HG02623 (cell line): Measurements from ENCODE around the gene PTPRZ1.

Experiments used
- ATAC-seq: cut with Tn5 transposase; IDR thresholded peaks from one replicate; pipeline ENCODE4 v1.9.1; 2021; ENCODE audit warnings: moderate library complexity; ENCODE audit not compliant: unreplicated experiment

The PTPRZ1 gene

DNA sequence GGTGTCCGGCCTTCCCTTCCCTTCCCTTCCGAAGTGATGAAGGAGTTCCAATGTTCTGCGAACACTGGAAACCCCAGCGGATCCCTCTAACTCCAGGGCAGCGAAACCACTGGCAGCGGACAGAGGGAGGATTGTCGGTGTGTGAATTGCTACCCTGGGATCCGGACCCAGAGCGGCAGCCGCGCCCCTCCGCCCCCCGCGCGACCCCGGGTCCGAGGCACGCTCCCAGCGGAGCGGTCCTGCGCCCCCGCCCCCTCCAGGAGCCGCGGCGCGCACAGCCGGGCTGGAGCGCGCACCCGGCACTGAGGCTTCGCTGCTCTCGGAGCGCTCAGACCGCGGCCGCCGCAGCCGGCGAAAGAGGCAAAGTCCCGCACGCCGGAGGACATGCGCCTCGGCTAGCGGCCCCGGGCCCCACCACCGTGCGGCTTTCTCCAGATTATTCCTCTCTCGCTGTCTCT is at the start of gene PTPRZ1:
Gene PTPRZ1 (plus strand): TSS at position 331 of the 458 bp plus-strand sequence. CDS start 339 bp downstream, outside the sequence.
- no peak for ATAC-seq

DNA sequence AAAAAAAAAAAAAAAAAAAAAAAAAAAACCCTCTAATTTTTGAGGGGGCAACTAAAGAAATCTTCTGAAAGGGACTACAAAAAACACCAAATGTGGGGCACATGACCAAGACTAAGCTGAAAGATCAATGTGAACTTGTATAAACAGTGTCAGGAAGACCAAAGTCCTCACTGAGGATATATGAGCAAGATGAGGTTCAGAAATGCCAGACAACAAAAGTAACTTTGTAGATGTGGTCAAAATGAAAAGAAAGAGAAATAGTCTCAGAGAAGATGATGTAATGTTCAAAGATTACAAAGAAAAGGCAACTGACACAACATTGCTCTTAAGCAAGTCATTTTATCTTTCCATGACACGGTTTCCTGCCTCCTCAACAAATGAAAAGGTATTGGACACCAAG is 48.7 kb upstream of the PTPRZ1 start:
- no peak for ATAC-seq

DNA sequence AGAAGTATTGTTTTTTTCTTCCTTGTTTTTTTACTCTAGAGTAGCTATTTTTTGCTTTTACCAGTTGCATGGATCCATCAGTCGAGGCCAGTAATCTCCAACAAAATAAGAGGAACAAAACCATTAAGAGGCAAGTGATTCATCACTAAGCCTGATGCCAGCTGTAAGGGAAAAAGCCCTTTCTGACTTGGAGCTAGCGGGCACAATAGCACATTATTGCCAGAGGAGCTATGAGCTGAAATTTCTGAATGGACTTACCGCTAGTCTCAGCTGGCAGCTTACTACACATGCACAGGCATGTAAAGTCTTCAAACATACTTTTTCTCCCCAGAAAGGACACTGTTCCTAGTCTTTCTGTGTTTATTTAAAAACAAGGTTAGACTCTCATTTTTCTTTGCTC is 41.6 kb upstream of the PTPRZ1 start:
- no peak for ATAC-seq

GRCh38 chr7:121831801-121832200 is 41.2 kb upstream of the PTPRZ1 start:
- no peak for ATAC-seq

DNA sequence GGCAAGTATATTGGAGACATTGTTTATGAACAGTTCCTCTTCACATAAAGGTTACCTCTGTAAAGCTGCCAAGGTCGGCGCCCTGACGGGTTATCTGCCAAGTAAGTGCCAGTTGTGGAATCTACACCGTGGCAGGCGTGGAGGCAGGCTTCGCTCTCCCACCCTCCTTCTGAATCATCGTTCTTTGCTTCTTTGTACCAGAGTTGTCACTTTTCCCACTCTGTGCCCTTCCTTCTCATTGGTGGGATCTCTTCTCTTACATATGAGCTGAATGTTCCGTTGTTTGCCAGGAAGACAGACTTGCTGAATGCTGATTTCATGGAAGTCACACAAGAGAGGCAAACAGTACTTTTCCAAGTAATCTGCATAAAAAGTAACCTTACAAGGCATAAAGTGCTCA is 40.6 kb upstream of the PTPRZ1 start:
- ATAC-seq, result no peak

DNA sequence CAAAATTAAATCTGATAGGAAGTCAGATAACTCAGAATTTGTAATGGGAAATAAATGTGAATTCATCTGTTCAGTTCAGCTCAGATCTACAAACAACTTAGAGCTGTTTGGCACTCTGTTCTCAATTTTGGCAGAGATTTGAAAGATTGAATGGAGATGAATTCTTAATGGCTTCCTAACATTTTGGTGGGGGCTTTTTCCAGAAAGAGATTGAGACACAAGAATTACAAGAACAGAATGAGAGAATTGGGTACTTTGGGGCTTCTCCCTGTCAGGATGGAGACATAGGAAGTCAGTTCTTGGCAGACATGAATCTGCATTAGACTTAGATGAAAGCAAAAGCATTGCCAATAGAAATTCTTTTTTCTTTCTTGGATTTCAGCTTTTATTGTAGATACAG is 39.0 kb upstream of the PTPRZ1 start:
- no peak for ATAC-seq

GRCh38 chr7:121837462-121837861 is 35.5 kb upstream of the PTPRZ1 start:
- no peak for ATAC-seq

GRCh38 chr7:121847041-121847440 is 25.9 kb upstream of the PTPRZ1 start:
- no peak for ATAC-seq

DNA sequence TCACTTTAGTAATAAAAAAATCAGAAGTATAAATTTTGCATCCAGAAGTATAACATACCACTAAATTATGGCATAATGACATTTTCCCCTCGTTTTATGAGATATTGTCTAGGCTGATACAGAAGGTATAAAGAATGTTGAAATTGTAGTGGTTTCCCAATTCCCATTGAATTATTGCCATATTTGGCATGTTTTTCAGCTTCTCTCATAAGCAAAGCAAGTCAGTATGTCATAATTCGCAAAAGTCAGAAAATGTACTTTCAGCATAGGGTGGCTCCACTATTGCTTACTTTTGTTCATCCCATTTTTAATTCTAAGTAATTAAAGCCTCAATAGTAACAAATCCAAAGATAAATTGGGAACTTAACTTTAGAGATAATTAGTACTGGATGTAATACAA is 19.7 kb upstream of the PTPRZ1 start:
- ATAC-seq, result no peak

GRCh38 chr7:121860953-121861352 is 12.0 kb upstream of the PTPRZ1 start:
- no peak for ATAC-seq

- no peak for ATAC-seq
These were observed 10.4 kb upstream of the PTPRZ1 start for GRCh38 chr7:121862591-121862990.

- ATAC-seq, result no peak
These were observed 1.8 kb upstream of the PTPRZ1 start for GRCh38 chr7:121871188-121871587.

DNA sequence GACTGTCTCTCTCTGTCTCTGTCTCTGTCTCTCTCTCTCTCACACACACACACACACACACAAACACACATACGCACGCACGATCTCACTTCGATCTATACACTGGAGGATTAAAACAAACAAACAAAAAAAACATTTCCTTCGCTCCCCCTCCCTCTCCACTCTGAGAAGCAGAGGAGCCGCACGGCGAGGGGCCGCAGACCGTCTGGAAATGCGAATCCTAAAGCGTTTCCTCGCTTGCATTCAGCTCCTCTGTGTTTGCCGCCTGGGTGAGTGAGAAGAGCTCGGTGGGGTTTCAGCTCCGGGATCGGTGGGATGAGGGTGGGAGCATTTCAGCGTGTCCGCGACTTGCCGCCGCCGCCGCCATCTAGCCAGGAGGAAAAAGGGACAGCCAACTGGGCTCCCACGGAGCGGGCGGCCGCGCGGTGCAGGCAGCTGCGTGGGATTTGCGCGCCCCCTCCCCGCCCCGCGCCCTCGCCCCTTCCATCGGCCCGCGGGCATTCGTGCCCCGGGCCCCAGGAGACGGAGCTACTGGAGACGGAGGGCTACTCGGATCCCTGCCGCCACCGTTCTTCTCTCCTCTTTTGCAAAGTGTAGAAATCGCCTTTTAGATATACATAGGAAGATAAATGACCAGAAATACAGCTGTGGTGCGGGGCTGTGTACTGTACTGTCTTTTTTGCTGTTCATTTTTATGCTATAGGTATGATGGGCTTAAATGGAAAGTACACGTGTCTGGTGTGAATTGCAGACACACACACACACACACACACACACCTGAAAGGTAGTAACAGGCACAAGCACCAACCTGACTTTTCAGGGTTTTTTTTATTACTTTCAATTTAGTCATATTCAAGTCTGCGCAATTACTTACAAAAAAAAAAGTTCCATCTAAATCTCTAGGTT is 581 bp downstream of the PTPRZ1 start:
- ATAC-seq, result no peak

- ATAC-seq, result no peak
These were observed 1.3 kb downstream of the PTPRZ1 start for GRCh38 chr7:121874298-121874697.

- no peak for ATAC-seq
These were observed 2.2 kb downstream of the PTPRZ1 start for GRCh38 chr7:121875203-121875602.

- ATAC-seq, result no peak
These were observed 3.9 kb downstream of the PTPRZ1 start for GRCh38 chr7:121876656-121877500.

- ATAC-seq, result no peak
These were observed 6.0 kb downstream of the PTPRZ1 start for GRCh38 chr7:121878918-121879464.

GRCh38 chr7:121879544-121879943 is 6.6 kb downstream of the PTPRZ1 start:
- no peak for ATAC-seq

GRCh38 chr7:121882731-121883130 is 9.8 kb downstream of the PTPRZ1 start:
- no peak for ATAC-seq

- no peak for ATAC-seq
These were observed 12.4 kb downstream of the PTPRZ1 start for GRCh38 chr7:121885166-121885920.

DNA sequence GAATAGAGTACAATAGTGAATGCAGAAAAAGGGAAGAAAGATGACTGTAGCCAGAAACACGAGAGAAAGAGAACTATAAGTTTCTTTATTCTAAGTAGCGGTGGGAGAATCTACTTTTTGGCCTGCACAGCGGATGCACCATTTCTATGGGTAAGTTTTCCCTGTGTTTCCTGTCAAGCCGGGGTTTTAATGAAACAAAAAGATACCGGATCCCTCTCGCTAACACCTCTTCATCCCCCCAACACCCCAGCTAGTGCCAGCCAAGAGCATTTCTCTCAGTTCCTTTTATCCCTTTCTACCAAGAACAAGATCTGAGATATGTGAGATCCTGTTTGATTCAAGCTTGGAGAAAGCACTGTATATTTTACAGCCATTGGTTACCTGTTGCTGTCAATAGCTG is 14.7 kb downstream of the PTPRZ1 start:
- no peak for ATAC-seq
